IMR-90 (cell line): ENCODE measurements around the gene BRF1. TPM values are rescaled to one million over a fixed set of nuclear protein-coding genes. Genes with fewer than 3 reads are reported as not detected.

Experiments
- ATAC-seq: fragments of 200-7000 bp; cut with Tn5 transposase; 2 replicates; pipeline ENCODE4 v1.9.1; 2020; ENCODE audit warnings: low read depth, mild to moderate bottlenecking, moderate library complexity
- BruUV-seq: library from RNA; stranded (reverse); fragments of 400-500 nt; replicated peaks from 2 replicates; lab custom pipeline; 2021; lab: Mats Ljungman, UMichigan
- CTCF ChIA-PET: fragments of 300-600 bp; formaldehyde crosslinking; extraction: SDS; loops from one replicate; lab custom pipeline; 2021; ENCODE audit warnings: antibody characterized with exemption; lab: Yijun Ruan, JAX
- POLR2A ChIA-PET: fragments of 300-600 bp; sonication (Branson Sonifier 250); formaldehyde crosslinking; loops from one replicate; lab custom pipeline; 2022; ENCODE audit warnings: antibody characterized with exemption; ENCODE audit not compliant: unreplicated experiment; lab: Charles Lee
- DNase-seq: peaks from one replicate; pipeline ENCODE4 v3.0.0; 2013
- H2AFZ ChIP-seq: replicated peaks from 2 replicates; pipeline ENCODE3; 2013; ENCODE audit warnings: low read length, mild to moderate bottlenecking; ENCODE audit not compliant: poor library complexity
- H2AK5ac ChIP-seq: 2 replicates; pipeline ENCODE4 v1.6.1; 2013; ENCODE audit warnings: low read depth, low read length, inconsistent platforms
- H2AK9ac ChIP-seq: replicated peaks from 2 replicates; pipeline ENCODE3; 2013; ENCODE audit warnings: mild to moderate bottlenecking, low read depth, low read length, moderate library complexity; ENCODE audit not compliant: poor library complexity
- H2BK120ac ChIP-seq: 2 replicates; pipeline ENCODE4 v1.6.1; 2013; ENCODE audit warnings: low read depth, low read length, inconsistent platforms
- H2BK15ac ChIP-seq: 3 replicates; pipeline ENCODE4 v1.6.1; 2013; ENCODE audit warnings: low read depth, low read length, inconsistent platforms
- H2BK20ac ChIP-seq: 2 replicates; pipeline ENCODE4 v1.6.1; 2013; ENCODE audit warnings: low read depth, mild to moderate bottlenecking, inconsistent platforms, low read length, moderate library complexity
- H2BK5ac ChIP-seq: 2 replicates; pipeline ENCODE4 v1.6.1; 2013; ENCODE audit warnings: mild to moderate bottlenecking, low read depth, low read length, inconsistent platforms; ENCODE audit not compliant: poor library complexity, severe bottlenecking
- H3K14ac ChIP-seq: replicated peaks from 2 replicates; pipeline ENCODE4 v1.6.1; 2013; ENCODE audit warnings: low read depth, low read length, inconsistent platforms
- H3K18ac ChIP-seq: 2 replicates; pipeline ENCODE4 v1.6.1; 2013; ENCODE audit warnings: low read depth, low read length, control low read depth
- H3K23ac ChIP-seq: 2 replicates; pipeline ENCODE4 v1.6.1; 2013; ENCODE audit warnings: low read depth, low read length, inconsistent platforms
- H3K27ac ChIP-seq: 2 replicates; pipeline ENCODE4 v1.5.1; 2013; ENCODE audit warnings: mild to moderate bottlenecking, control low read depth, low read length; ENCODE audit not compliant: insufficient read depth
- H3K27me3 ChIP-seq: 2 replicates; pipeline ENCODE4 v1.6.1; 2013; ENCODE audit warnings: low read length; ENCODE audit not compliant: control insufficient read depth, insufficient read depth
- H3K36me3 ChIP-seq: 2 replicates; pipeline ENCODE4 v1.6.1; 2013; ENCODE audit warnings: low read length, mixed read lengths; ENCODE audit not compliant: control insufficient read depth, insufficient read depth
- H3K4ac ChIP-seq: 2 replicates; pipeline ENCODE4 v1.6.1; 2013; ENCODE audit warnings: low read depth, low read length, inconsistent platforms
- H3K4me1 ChIP-seq: 2 replicates; pipeline ENCODE4 v1.6.1; 2013; ENCODE audit warnings: low read length, mixed read lengths; ENCODE audit not compliant: control insufficient read depth, insufficient read depth
- H3K4me2 ChIP-seq: 2 replicates; pipeline ENCODE4 v1.6.1; 2013; ENCODE audit warnings: low read depth, mild to moderate bottlenecking, control low read depth, low read length, moderate library complexity
- H3K4me3 ChIP-seq: 2 replicates; pipeline ENCODE4 v1.5.1; 2013; ENCODE audit warnings: low read depth, mild to moderate bottlenecking, control low read depth, low read length, moderate library complexity; ENCODE audit not compliant: insufficient read depth
- H3K56ac ChIP-seq: 2 replicates; pipeline ENCODE4 v1.6.1; 2013; ENCODE audit warnings: low read length, inconsistent platforms; ENCODE audit not compliant: insufficient read depth; ENCODE audit errors: extremely low read depth
- H3K79me1 ChIP-seq, 2 experiments: 2 replicates each; pipeline ENCODE4 v1.6.1; 2013; ENCODE audit warnings: low read length in 2 of 2, inconsistent platforms in 1 of 2, low read depth in 1 of 2
- H3K9ac ChIP-seq: 2 replicates; pipeline ENCODE4 v1.6.1; 2013; ENCODE audit warnings: low read depth, low read length, control low read depth
- H3K9me1 ChIP-seq: 2 replicates; pipeline ENCODE4 v1.6.1; 2013; ENCODE audit warnings: low read length, inconsistent platforms; ENCODE audit not compliant: insufficient read depth
- H3K9me3 ChIP-seq: 2 replicates; pipeline ENCODE4 v1.6.1; 2013; ENCODE audit warnings: low read length; ENCODE audit not compliant: control insufficient read depth, insufficient read depth
- H4K20me1 ChIP-seq: 2 replicates; pipeline ENCODE4 v1.6.1; 2013; ENCODE audit warnings: low read length, inconsistent platforms; ENCODE audit not compliant: insufficient read depth
- H4K5ac ChIP-seq: 2 replicates; pipeline ENCODE4 v1.6.1; 2013; ENCODE audit warnings: mild to moderate bottlenecking, low read depth, low read length, control low read depth
- H4K8ac ChIP-seq, 2 experiments: 2 replicates each; pipeline ENCODE4 v1.6.1; 2013; ENCODE audit warnings: low read depth in 2 of 2, low read length in 2 of 2, control low read depth in 1 of 2, inconsistent platforms in 1 of 2
- H4K91ac ChIP-seq: 2 replicates; pipeline ENCODE4 v1.6.1; 2013; ENCODE audit warnings: low read depth, low read length, inconsistent platforms; ENCODE audit not compliant: insufficient read depth
- MXI1 ChIP-seq: IDR thresholded peaks from 2 replicates; pipeline ENCODE4 v1.6.1; 2012; ENCODE audit warnings: low read depth, mild to moderate bottlenecking, low read length, moderate library complexity, borderline replicate concordance
- RFX5 ChIP-seq: IDR thresholded peaks from 2 replicates; pipeline ENCODE4 v1.8.0; 2012; ENCODE audit warnings: low read depth, mild to moderate bottlenecking, low read length, moderate library complexity
- WGBS, 2 experiments: methylation state at CpG; one replicate each; pipeline versions ENCODE4 v1.1.5 to v1.1.7; 2013; ENCODE audit warnings: missing lambda C conversion rate in 2 of 2; ENCODE audit not compliant: insufficient read length in 1 of 2; ENCODE audit errors: extremely low coverage in 2 of 2; 5-methylcytosine and 5-hydroxymethylcytosine counted together
- dilution Hi-C: fragments of 300-500 bp; cut with HindIII; formaldehyde crosslinking; loops from one replicate; pipeline ENCODE4 v1.14.3; 2018; ENCODE audit warnings: low sequenced_read_pairs; ENCODE audit not compliant: unreplicated experiment
- in situ Hi-C: fragments of 300-500 bp; cut with MboI; formaldehyde crosslinking; loops from 3 replicates; pipeline ENCODE4 v1.14.3; 2019; ENCODE audit warnings: low sequenced_read_pairs, inconsistent platforms, mixed read lengths
- intact Hi-C: fragments of 100-400 bp; cut with micrococcal nuclease; formaldehyde crosslinking; loops from 2 replicates; pipeline ENCODE4 v1.10.0; 2022
- polyA plus RNA-seq, 3 experiments: library from polyadenylated mRNA; depleted of rRNA; stranded (reverse); fragments of >200 nt; gene quantifications; 2 replicates each; pipeline ENCODE4 v1.2.3, GENCODE V29; 2012; ENCODE audit warnings: low replicate concordance in 1 of 3
- total RNA-seq: library from RNA; depleted of rRNA; stranded (reverse); fragments of >200 nt; gene quantifications from 2 replicates; pipeline ENCODE4 v1.2.3, GENCODE V29; 2012

Gene BRF1
- total and polyA plus RNA-seq, 2 of the 4 experiments (the other 2 are of a cell fraction): 12.4 to 16.7 TPM

GRCh38 chr14:105313381-105314286 is 12.8 kb upstream of the BRF1 start:
- Histone ChIP-seq H2BK20ac (no peak overlapping the region), H2BK15ac (no peak overlapping the region), H3K14ac (peak overlapping the region; percentile 83), H2AK5ac (peak overlapping the region; percentile 56), H3K4ac (peak overlapping the region; percentile 83), H3K9me1 (peaks cover 9% of the 10 kb centered on the region), H3K18ac (peak overlapping the region; percentile 71; the same call in 1 of the 2 replicates), H3K36me3 (no peaks in the 10 kb centered on the region), H3K27me3 (no peaks in the 10 kb centered on the region), H2AK9ac (peak overlapping the region; percentile 53), H3K56ac (no peak overlapping the region), H3K9me3 (no peaks in the 10 kb centered on the region), H3K4me1 (peaks cover 26% of the 10 kb centered on the region), H4K5ac (peak overlapping the region; percentile 97), H2AFZ (peak overlapping the region; percentile 97), H3K79me1 (peaks cover 6 to 40% of the 10 kb centered on the region in 2 experiments), H3K4me3 (peak overlapping the region; percentile 82), H4K8ac (peak overlapping the region; percentile 91 to 95), H3K9ac (peak overlapping the region; percentile 41), H4K20me1 (peaks cover 30% of the 10 kb centered on the region), H2BK120ac (0 out of 2 replicates have a peak overlapping the region, but pooled peaks have one; percentile 2), H2BK5ac (peak overlapping the region; percentile 72), H3K23ac (peak overlapping the region; percentile 41; the same call in 1 of the 2 replicates), H4K91ac (peak overlapping the region; percentile 17; the same call in 1 of the 2 replicates), H3K27ac (peak overlapping the region; percentile 81), H3K4me2 (peak overlapping the region; percentile 69)
- ATAC-seq (peak; percentile 4), DNase-seq (no peak)
- ChIA-PET CTCF (no interaction called here), POLR2A (interaction anchor here (1.2 kb wide), 1 partner anchor 13 kb away, joined by 7 read pairs; the partner anchor contains the start of gene BRF1)
- BruUV-seq: no TSS peak
- WGBS, 2 experiments: 22% methylated on average over 19 of the region's 48 CpGs; no CpG with 5 or more reads in 1 of the 2 experiments
- dilution Hi-C loops (no loop called here), intact Hi-C loops (no loop called here), in situ Hi-C loops (no loop called here)
- no peak for TF ChIP-seq MXI1
- TF ChIP-seq RFX5: no peak
